Stimulated activated naive CD4-positive, alpha-beta T cell (primary cell): ENCODE measurements around the gene CCDC28B.

Experiments
- DNase-seq, 6 experiments: peaks; one replicate each; lab custom pipeline; 2025; lab: John Stamatoyannopoulos, UW

Gene CCDC28B

GRCh38 chr1:32221980-32222755 lies 21.8 kb downstream of the CCDC28B start, which contains the start of the genes EIF3I and TMEM234:
EIF3I (plus strand) TSS chr1:32222407; CDS start chr1:32222442, 35 bp downstream.
TMEM234 (minus strand) TSS chr1:32222353; CDS start chr1:32222322, 31 bp downstream.
- DNase-seq = peak; percentile 80 to 90 (median 88)

GRCh38 chr1:32223683-32224082 lies 23.3 kb downstream of the CCDC28B start:
- DNase-seq = no peak

GRCh38 chr1:32224285-32224684 lies 23.9 kb downstream of the CCDC28B start:
- DNase-seq = no peak

DNA sequence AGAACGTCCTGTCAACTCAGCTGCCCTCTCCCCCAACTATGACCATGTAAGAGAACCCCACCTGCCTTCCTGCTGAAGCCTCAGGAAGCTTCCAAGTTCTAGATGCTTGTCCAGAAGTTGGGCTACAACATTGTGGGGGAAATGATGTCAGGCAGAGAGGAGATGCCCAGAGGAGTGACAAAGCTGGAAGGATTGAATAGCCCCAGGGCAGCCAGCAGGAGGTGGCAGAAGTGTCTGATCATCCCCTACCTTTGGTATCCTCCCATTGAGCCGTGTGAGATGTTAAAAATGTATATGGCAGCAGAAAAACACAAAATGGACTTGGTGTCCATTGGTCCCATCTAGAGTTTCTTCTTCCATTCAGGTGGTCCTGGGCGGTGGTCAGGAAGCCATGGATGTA lies 28.4 kb downstream of the CCDC28B start:
- no peak for DNase-seq

GRCh38 chr1:32231843-32232432 lies 31.5 kb downstream of the CCDC28B start:
- no peak for DNase-seq

GRCh38 chr1:32232558-32233304 lies 32.3 kb downstream of the CCDC28B start:
- DNase-seq = no peak

GRCh38 chr1:32234792-32235191 lies 34.4 kb downstream of the CCDC28B start:
- no peak for DNase-seq

- no peak for DNase-seq
Observed at GRCh38 chr1:32239337-32239736, 38.9 kb downstream of the CCDC28B start.

GRCh38 chr1:32239790-32240139 lies 39.4 kb downstream of the CCDC28B start:
- DNase-seq = no peak

DNA sequence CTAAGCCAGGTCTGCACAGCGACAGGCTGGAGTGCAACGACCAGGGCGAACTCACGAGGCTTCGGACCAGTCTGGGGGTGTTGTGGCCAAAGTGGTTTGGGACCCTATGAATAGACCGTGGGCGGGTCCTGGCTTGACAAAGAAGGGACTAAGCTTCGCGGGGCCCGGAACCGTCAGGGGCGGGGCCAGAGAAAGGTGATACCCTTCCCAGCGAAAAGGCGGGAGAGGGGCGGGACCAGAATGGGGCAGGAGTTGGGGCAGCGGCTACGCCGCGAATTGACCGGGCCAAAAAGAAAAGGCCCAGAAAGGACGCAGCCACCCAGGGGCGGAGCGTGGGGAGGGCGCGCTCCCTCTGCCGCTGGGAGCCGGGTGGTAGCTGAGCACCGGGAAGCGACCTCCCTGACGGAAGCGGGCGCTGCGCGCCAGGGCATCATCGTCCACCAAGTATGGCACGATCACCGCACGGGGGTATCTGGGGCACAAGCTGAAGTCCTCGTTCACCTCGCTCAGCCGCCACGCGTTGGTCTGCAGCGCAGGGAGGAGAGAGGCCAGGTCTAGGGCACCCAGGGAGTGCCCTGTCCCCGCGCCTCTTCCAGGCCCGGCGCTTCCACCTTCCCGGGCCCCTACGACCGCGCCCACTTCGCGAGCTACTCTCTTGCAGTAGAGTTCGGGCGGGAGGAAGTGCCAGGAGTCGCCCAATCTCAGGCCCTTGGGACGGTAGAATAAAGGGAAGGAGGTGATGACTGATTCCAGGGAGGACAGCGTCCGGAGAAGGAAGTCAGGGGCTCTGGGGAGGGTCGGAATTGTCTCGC lies 40.0 kb downstream of the CCDC28B start:
- DNase-seq = peak; percentile 31 to 69 (median 54)

GRCh38 chr1:32241001-32241763 lies 40.8 kb downstream of the CCDC28B start:
- DNase-seq = peak in 5 of 6 experiments; percentile 15 to 68 (median 40)

GRCh38 chr1:32242341-32242851 lies 42.0 kb downstream of the CCDC28B start:
- DNase-seq = no peak

GRCh38 chr1:32246888-32247273 lies 46.5 kb downstream of the CCDC28B start, which contains the start of gene FAM167B:
FAM167B (plus strand) TSS chr1:32247222; CDS start chr1:32247422, 200 bp downstream.
- DNase-seq = no peak

DNA sequence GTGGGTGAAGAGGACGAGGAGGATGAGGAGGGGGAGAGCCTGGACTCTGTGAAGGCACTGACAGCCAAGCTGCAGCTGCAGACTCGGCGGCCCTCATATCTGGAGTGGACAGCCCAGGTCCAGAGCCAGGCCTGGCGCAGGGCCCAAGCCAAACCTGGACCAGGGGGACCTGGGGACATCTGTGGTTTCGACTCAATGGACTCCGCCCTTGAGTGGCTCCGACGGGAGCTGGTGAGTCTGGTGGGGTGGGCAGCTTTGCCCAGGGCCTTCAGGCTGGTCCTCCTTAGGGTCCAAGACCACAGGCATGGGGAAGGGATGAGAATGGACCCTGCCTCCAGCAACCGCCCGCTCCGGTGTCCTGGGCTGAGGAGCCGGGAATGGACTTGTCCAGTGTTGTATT lies 47.1 kb downstream of the CCDC28B start:
- DNase-seq = no peak

- DNase-seq = peak; percentile 32 to 70 (median 52)
Observed at GRCh38 chr1:32247983-32248889, 47.8 kb downstream of the CCDC28B start.

DNA sequence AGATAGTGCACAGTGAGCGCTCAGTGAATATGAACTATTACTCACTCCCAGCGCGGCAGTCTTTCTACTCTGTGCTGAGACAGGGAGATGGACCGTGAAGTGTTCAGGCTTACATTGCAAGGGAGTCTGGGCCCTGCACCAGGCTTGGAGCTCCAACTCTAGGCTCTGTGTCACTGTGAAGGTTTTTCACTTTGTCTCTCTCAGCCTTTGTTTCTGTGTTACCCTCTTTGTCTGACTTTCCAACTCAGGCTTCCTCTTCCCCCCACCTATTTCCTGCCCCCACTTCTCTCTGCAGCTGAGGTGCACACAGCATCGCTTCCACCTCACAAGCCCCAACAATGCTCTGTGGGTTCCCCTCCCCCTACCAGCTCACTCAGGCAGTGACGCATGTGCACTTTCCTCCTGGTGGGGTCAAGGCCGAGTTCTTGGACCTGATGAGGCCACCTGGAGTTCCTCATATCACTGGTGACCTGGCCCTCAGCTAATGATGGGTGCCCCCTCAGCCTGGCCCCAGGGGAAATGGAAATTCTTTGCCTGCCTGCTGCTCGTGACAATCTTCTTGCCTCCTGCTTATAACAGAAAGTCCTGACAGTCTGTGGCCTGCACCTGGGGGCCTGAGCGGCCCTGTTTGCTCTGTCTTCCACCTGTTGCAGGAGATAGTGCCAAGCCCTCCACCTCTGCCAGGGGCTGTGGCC lies 49.6 kb downstream of the CCDC28B start:
- DNase-seq = peak; percentile 71 to 90 (median 84)

DNA sequence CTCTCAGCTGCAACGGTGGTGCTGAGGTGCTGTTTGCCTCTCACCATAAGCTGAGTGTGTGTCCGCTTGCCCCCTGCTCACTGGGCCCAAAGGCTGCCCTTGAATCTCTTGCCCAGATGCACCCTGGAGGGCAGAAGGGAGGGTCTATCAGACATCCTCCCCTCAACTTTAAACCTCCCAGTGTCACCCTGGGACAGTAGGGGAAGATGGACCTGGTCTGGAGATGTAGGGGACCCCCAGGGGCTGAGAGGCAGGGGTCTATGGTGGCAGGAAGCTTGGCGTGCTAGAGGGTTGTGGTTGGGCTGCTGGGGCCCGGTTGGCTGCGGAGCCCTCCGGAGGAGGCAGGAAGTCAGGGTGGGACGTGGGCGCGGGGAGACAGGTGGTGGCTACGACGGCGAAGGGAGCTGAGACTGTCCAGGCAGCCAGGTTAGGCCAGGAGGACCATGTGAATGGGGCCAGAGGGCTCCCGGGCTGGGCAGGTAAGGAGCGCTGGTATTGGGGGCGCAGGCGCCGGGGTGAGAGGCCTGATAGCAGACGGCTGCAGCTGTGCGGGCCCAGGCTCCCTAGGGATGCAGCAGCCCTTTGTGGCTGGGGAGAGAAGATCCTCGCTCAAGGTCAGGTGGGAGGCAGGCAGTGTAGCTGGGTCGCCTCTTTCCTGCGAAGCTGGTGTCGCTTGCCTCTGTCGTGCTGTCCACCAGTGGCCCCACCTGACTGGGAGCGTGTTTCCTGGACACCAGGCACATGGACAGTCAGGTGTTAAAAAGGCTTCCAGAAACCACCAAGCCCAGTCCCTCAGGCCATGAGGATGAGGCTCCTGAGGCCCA lies 50.7 kb downstream of the CCDC28B start, which contains the start of gene LCK:
Gene LCK (plus strand): TSS at position 373 of the 824 bp plus-strand sequence. CDS start 23,065 bp downstream, outside the sequence.
- DNase-seq = peak; percentile 33 to 67 (median 56)
